HG03571 (cell line): Measurements from ENCODE around the gene GSTA2.
"Not testable (repeated sequence)": the region's sequence is repeated elsewhere in the genome, so short reads cannot be mapped to it uniquely, and the experiment has no call there.

ENCODE experiments used
- ATAC-seq: cut with Tn5 transposase; IDR thresholded peaks from one replicate; pipeline ENCODE4 v1.9.1; 2021; ENCODE audit not compliant: unreplicated experiment

GSTA2 gene

DNA sequence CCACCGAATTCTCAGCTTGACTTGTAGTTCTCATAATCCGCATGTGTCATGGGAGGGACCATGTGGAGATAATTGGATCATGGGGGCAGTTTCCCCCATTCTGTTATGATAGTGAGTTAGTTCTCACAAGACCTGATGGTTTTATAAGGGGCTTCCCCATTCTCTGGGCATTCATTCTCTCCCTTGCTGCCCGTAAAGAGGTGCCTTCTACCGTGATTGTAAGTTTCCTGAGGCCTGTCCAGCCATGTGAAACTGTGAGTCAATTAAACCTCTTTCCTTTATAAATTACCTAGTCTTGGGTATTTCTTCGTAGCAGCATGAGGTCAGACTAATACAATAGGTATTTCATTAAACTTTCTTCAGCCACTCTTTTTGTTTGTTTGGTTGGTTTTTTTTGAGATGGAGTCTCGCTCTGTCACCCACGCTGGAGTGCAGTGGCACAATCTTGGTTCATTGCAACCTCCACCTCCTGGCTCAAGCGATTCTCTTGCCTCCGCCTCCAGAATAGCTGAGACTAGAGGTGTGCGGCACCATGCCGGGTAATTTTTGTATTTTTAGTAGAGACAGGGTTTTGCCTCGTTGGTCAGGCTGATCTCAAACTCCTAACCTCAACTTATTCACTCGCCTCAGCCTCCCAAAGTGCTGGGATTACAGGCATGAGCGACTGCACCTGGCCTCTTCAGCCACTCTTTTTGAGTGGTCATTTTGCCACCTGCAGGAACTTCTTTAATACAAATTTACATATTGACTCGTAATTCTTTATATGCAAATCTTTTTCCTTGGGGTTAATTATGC, 36.3 kb downstream of the GSTA2 start:
- no peak for ATAC-seq

DNA sequence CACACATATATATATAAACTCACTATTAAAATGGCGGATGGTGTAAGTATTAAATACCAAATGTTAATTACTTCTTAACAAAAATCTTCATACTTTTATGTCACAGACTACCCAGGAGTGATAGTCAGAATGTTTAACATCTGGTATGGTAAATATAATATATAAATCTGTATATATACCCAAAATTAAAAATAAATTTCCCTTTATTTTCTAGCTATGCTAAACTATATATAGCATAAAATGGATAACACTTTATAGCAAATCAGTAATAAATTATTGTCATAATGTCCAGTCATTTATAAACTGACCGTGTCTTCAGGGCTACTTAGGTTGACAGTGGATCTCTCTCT, 37.1 kb downstream of the GSTA2 start:
- no peak for ATAC-seq

DNA sequence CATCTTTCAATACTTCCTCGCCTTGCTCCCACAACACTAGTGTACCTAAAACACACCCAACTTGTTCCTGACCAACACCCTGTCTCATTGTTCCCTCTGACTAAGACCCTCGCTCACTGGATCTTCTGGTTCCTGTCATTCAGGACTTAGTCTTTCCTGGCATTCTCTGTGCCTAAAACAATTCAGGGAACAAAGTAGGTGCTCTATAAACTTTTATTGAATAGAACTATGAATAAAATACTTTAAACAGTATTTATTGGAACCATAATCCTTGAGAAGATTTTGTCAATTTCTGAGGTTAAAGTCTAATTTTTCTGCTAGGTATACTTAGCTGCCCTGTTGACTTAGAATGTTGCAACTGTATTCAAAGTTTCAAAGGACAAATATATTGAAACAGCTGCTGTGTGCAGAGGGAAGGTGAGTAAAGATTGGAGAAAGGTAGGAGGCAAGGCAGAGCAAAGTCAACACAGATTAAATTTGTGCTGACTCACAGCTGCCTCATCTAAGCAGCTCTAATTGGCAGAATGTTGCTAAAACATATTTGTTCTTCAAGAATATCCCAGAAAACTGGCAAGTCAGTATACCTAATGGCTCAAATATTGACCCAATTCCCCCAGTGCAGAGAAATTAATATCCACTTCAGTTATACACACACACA, 37.6 kb downstream of the GSTA2 start:
- ATAC-seq, result no peak

DNA sequence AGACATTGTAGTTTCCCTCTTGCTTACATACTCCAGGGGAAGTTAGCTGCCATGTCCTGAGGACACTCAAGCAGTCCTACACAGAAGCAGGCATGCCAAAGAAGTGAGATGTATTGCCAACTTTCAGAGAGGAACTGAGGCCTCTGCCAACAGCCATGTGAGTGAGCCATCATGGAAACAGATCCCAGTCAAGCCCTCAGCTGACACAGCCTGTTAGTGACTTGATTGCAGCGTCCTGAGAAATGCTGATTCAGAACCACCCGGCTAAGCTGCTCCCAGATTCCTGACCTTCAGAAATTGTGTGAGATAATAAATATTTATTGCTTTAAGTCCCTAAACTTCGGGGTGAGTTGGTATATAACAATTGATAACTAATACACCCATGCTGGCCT, 38.1 kb downstream of the GSTA2 start:
- no peak for ATAC-seq

DNA sequence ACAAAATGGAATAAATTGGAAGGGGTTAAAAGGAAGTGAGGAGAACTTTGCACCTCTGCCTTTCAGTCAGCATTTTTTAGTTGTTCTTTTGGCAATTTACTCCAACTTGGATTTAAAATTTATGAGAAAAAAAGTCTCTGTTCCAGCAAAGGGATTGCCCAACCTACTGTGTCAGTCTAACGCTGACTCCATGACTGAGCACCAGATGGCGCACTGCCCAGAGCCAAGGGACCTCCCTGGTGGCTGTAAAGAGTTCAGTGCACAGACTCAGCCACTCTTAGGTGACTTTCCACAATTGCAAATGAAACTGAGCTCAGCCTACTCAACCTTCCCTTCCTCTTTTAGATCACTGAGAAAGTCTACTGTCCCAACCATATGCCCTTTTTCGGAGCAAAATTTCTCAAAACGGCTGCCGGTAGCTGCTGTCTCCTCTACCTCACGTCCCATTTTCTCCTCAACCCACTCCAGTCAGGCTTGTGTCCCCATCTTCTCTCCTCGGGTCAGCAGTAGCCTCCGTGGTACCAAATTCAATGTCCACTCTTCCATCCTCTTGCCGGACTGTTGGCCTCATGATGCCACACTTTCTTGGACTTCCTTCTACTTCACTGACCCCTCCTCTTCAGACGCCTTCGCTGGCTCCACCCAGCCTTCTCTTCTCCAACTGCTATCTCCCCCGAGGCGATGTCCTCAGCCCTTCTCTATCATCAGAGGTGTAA, 38.7 kb downstream of the GSTA2 start:
- peak; percentile 93 for ATAC-seq

DNA sequence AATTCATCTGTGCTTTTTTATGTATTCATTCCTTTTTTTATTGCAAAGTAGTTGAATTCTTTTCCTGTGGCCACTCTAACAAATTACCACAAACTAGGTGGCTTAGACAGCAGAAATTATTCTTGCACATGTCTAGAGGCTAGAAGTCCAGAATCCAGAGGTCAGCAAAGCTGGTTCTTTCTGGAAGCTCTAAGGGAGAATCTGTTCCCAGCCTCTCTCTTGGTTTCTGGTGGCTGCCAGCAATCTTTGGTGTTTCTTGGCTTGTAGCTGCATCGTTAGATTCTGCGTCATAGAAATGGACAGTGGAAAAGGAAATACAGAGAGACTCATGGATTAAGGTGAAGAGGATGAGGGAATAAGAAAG, 39.3 kb downstream of the GSTA2 start:
- no peak for ATAC-seq

DNA sequence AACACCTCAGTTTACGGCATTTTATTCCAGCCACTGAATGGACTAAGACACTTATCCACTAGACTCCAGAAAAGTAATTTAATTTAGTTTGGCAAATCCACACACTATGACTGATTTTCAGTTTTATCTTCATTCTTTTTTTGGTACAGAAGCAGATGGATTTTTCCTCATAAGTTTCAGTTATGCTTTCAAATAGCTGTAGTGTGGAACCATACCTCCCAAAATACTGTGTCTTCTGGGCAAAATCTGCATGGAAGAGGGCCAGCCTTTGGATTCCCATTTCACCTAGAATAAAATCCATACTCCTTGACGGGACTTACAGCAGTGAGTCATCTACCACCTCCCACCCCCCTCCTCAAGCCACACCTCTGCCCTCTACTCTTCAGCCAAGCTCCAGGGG, 43.0 kb downstream of the GSTA2 start:
- no peak for ATAC-seq

DNA sequence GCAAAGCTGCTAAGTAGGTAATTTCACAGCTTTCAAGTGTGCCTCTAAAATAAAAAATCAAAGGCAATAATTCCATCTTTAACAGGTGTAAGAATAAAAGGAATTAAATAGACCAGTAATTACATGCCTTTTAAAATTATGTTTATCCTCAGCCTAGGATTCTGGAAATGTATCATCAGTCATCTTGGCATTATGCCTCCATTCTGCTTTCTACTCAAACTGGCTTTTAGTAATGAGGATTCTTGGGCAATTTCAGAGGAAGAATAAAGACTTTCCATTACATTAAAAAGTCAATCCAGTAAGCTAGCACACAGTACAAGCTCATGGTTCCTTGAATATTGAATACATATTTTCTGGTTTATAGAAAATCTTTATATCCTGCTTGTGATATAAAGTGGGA, 44.7 kb downstream of the GSTA2 start:
- ATAC-seq, result no peak

DNA sequence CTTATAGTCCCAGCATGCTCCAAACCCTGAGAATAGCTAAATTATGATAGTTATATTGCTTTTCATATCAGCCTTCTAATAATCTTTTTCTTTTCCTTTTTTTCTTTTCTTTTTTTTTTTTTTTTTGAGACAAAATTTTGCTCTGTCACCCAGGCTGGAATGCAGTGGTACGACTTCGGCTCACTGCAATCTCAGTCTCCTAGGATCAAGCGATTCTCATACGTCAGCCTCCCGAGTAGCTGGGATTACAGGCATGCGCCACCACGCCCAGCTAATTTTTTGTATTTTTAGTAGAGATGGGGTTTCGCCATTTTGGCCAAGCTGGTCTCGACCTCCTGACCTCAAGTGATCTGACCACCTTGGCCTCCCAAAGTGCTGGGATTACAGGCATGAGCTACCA, 48.5 kb downstream of the GSTA2 start:
- ATAC-seq, result not testable (repeated sequence)

DNA sequence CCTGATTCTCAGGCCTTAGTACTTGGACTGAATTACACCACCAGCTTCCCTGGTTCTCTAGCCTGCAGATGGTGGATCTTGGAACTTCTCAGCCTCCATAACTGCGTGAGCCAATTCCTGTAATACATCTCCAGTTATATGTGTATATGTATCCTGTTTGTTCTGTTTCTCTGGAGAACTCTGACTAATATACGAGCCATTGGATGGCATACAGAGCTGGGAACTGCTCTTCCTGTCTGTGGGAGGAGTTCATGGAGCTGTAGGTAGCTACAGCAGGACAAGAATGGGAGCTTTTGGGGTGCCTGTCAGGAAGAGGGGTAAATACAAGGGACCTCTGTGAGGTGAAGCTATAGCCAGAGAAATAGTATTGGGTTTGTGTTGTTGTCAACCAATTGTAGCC, 51.1 kb downstream of the GSTA2 start:
- ATAC-seq, result no peak

DNA sequence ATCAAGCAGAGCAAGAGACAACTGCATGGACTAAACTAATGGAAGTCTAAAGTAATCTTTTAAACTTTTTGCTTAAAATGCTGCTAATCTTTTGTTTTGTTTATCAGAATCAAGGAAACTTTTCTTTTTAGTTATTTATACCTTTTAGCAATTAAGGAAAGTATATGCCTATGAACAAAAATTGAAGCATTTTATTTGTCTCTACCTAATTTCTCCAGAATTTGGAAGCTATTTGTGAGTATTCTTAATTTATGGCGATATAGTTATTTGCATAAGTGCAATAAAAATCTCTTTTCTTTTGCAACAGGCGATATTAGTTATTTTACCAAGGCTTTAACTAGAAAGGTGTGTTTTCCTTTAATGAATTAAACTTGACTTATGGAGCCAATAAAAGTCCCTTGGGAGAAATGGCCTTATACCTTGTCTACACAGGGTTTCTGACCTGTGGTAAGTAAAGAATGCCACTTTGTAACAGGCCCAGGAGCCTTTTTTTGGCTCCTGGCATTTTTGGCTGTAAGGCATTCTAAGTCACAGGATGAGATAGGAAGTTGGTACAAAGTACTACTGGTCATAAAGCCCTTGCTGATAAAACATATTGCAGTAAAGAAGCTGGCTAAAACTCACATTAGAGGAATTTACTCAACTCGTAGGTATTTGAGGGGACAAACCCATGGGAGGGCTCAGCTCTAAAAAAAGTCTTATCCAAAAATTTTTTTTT, 55.2 kb downstream of the GSTA2 start:
- ATAC-seq, result no peak

DNA sequence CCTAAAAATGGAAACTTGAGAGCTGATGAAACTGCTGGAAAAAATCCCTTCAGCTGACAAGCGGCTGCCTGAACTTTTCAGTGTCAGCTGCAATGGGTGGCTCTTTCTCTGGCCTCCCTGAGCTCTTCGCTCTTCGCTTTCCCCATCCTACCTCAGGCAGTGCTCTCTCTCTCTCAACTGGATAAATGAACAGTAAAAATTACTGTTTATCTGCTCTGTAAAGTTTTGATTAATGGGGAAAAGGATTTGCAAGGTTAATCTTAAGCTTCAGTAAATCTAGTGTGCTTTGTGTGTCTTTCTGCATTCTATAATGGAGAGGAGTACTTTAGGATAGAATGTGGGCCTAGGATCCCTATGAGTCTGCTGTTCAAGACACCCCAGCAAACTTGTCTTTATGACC, 57.3 kb downstream of the GSTA2 start:
- ATAC-seq, result no peak

DNA sequence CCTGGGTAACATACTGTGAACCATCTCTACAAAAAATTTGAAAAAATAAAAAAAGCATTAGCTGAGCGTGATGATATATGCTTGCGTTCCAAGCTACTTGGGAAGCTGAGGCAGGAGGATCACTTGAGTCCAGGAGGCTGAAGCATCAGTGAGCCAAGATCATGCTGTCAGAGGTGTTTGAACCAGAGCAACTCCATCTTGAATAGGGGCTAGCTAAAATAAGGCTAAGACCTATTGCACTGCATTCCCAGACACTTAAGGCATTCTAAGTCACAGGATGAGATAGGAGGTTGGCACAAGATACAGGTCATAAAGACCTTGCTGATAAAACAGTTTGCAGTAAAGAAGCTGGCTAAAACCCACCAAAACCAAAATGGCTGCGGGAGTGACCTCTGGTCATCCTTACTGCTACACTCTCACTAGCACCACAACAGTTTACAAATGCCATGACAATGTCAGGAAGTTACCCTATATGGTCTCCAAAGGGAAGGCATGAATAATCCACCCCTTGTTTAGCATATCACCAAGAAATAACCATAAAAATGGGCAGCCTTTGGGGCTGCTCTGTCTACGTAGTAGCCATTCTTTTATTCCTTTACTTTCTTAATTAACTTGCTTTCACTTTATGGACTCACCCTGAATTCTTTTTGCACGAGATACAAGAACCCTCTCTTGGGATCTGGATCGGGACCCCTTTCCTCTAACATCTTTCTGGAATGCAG, 58.3 kb downstream of the GSTA2 start:
- not testable (repeated sequence) for ATAC-seq

DNA sequence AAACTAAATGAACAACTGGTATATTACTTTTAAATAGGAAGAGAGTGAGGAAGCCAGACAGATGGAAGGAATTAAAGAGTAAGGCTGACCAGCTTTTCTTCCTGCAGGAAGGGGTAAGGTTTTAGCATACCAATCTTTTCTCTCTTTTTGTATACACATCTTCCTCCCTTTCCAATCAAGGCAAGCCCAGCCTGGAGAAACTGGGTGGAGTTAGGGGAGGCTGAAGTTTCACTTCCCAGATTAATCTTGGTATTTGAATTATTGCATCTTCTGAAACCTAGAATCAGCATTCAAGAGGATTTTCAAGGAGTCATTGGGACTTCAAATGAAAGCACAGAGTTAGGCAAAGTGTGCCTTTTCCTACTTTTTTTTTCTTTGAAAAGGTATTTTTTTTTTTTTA, 59.2 kb downstream of the GSTA2 start:
- ATAC-seq, result no peak
